HG02852 (cell line): ENCODE results near the gene FOXM1.
"Not testable (repeated sequence)": the region's sequence is repeated elsewhere in the genome, so short reads cannot be mapped to it uniquely, and the experiment has no call there.

Experiments
- ATAC-seq: cut with Tn5 transposase; IDR thresholded peaks from one replicate; pipeline ENCODE4 v1.9.1; 2021; ENCODE audit warnings: mild to moderate bottlenecking, moderate library complexity; ENCODE audit not compliant: unreplicated experiment

Gene FOXM1

GRCh38 chr12:2884810-2885209 lies 7.8 kb upstream of the FOXM1 start:
- no peak for ATAC-seq

DNA sequence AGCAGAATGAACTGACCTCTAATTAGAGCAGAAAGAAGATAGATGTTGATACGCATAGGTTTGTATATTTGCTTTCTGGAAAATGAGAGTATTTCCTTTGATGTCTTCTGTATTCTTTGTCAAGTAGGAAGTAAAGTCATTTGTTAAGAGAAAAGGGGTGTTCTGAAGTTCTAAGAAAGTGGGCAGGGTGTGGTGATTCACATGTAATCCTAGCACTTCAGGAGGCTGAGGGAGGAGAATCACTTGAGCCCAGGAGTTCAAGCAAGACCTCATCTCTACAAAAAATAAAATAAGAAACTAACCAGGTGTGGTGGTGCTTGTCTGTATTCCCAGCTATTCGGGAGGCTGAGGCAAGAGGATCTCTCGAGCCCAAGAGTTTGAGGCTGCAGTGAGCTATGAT lies 2.9 kb upstream of the FOXM1 start:
- no peak for ATAC-seq

DNA sequence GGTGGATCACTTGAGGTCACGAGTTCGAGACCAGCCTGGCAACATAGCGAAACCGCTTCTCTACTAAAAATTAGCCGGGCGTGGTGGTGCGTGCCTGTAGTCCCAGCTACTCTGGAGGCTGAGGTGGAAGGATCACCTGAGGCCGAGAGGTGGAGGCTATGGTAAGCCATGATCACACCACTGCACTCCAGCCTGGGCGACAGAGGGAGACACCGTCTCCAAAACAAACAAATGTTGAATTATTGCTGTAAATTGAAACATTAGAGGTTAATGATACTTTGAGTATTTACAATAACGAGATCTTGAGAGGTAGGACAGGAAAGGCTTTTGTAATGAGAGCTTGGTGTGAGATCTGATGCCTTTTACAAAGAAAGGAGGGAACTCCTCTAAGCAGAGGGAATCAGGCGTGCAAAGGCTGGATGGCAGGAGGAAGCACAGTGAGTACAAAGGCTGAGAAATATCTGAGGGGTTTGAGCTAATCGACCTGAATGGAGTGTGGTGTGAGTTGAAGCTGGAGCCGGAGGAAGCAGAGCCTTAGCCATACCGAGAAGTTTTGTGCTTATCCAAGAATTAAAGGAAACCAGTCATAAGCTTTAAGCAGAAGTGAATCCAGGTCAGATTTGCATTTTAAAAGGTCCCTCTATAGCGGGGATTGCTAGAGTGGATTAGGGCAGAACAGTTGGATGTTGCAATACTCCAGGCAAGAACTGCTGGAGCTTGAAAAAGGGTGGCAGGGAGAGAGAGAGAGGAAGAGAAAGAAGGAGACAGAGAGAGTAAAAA lies 1.2 kb upstream of the FOXM1 start:
- no peak for ATAC-seq

GRCh38 chr12:2876431-2877046 lies 435 bp downstream of the FOXM1 start:
- peak; percentile 46 for ATAC-seq

GRCh38 chr12:2868986-2869632 lies 7.9 kb downstream of the FOXM1 start:
- ATAC-seq, result not testable (repeated sequence)

DNA sequence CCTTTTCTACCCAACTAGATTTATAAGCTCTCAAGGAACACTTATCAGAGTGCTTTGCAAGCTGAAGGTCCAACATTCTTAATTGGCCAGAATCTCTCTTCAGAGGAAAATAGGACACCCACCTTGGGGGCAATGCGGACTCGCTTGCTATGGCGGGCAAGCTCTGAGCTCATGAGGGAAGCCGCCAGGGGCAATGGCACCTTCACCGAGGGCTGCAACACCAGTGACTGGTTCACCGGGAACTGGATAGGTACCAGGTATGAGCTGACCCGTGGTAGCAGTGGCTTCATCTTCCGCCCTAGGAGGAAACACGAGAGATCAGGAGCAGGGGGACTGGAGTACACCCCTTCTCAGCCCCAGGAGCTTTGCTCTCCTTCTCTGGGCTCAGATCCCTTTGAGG lies 12.8 kb downstream of the FOXM1 start:
- ATAC-seq, result no peak

DNA sequence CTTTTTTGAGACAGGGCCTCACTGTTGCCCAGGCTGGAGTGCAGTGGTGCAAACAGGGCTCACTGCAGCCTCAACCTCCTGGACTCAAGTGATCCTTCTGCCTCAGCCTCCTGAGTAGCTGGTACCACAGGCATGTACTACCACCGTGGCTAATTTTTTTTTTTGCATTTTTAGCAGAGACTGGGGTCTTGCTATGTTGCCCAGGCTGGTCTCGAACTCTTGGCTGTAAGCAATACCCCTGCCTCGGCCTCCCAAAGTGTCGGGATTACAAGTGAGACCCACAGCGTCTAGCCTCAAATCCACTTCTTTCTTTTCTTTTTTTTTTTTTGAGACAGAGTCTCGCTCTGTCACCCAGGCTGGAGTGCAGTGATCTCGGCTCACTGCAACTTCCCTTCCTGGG lies 13.6 kb downstream of the FOXM1 start:
- not testable (repeated sequence) for ATAC-seq

GRCh38 chr12:2862876-2863275 lies 14.1 kb downstream of the FOXM1 start:
- ATAC-seq, result no peak

GRCh38 chr12:2860170-2860569 lies 16.8 kb downstream of the FOXM1 start:
- ATAC-seq, result no peak

GRCh38 chr12:2858944-2859421 lies 18.0 kb downstream of the FOXM1 start:
- ATAC-seq, result no peak

DNA sequence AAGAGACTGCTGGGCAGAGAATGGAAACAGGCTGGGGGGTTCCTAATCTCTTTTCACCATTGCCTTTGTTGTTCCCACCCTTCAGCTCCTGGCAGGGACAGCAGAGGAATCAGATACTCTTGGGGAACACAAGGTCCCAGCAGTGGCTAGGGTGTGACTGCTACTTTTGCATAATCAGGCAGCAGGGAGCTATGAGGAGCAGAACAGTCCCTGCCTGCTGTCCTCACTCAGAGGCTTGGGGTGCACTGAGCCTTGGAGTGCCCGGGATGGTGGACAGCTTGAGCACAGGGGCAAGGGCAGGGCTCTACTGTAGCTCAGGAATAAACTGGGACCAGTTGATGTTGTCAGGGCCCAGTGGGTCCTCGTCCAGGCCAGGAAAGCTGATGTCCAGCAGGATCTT lies 18.6 kb downstream of the FOXM1 start:
- no peak for ATAC-seq

DNA sequence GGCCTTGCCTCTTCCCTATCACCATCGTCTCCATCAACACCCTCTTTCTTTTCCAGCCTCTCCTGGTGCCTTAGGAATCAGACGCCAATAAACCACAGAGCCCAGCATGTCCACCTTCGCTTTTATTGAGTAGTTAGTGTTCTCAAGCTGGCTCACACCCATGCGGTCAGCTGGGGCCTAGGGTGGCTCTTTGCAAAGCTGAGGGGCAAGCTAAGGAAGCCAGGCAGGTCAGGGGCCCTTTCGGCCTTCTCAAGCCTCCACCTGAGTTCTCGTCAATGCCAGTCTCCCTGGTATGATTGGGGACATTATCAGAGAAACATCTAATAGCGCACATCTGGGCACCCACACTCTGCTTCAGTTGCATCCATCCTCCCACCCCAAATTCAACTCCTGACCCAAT lies 19.4 kb downstream of the FOXM1 start:
- ATAC-seq, result no peak

GRCh38 chr12:2857021-2857431 lies 19.9 kb downstream of the FOXM1 start, which contains the start of gene TEX52:
TEX52 (minus strand) TSS chr12:2857039; CDS start chr12:2857026, 13 bp downstream.
- ATAC-seq, result no peak

DNA sequence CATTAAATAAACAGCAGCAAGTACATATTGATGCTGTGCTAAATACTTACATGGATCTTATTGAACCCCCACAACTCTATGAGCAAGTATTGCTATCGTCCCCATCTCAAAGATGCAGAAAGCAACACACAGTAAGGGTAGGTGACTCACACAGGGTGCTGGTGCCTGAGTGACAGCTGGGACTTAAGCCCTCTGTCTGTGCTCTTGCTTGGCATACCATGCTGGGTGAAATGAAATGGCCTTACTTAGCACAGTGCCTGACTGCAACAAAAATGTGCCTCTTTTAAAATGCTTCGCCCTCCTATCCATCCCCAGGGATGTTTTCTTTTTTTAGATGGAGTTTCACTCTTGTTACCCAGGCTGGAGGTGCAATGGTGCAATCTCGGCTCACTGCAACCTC lies 20.9 kb downstream of the FOXM1 start:
- no peak for ATAC-seq

- ATAC-seq, result no peak
Measured at GRCh38 chr12:2855546-2855945, 21.4 kb downstream of the FOXM1 start.

GRCh38 chr12:2854669-2855453 lies 22.1 kb downstream of the FOXM1 start:
- ATAC-seq, result no peak

DNA sequence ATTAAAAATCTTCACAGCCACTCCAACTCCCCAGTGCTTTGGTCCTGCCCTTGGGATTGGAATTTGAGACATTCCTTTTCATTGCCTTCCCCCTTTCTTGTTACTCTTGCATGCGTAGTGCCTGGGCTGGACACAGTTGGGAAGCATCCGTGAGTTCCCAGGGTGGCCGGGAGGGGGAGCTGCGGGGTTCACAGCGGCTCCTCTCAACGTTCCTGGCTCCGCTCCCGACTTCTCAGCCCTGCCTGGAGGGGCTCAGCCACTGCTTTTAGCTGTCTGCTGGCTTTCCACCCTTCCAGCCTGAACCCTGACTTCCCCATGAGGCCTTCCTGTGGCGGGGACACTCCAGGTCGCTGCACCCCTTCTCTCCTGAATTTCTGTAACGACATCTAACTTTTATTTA lies 23.3 kb downstream of the FOXM1 start:
- no peak for ATAC-seq

GRCh38 chr12:2851931-2852330 lies 25.0 kb downstream of the FOXM1 start:
- no peak for ATAC-seq

- ATAC-seq, result no peak
Measured at GRCh38 chr12:2845280-2845679, 31.7 kb downstream of the FOXM1 start.

- ATAC-seq, result no peak
Measured at GRCh38 chr12:2844786-2845185, 32.2 kb downstream of the FOXM1 start.

DNA sequence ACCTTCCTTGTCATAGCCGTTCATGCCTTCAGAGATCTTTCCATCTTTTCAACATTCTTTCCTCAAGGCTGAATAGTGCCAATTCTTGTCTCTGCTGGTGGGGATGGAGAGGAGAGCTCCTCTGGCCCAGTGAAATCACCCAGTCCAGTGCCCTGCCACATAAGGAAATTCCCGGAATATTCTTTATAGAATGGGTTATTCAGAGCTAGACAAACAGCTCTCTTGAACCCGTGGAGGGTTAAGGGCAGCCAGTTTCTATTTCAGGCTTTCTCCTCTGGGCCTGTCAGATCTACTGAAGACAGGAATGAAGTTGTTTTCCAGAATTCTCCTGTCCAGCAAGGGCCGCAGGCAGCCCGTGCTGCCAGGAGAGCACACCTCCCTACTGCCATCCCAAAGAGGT lies 34.0 kb downstream of the FOXM1 start:
- no peak for ATAC-seq
